ENCODE results near the gene RXRA. TPM values are rescaled to one million over a fixed set of nuclear protein-coding genes. Genes with fewer than 3 reads are reported as not detected.

The RXRA gene
- total and polyA plus RNA-seq, 10 of the 15 experiments (the other 5 are each of a cell fraction or from before 2014, with no cell fraction given): 0.89 to 36.8 (median 11.1) TPM

DNA sequence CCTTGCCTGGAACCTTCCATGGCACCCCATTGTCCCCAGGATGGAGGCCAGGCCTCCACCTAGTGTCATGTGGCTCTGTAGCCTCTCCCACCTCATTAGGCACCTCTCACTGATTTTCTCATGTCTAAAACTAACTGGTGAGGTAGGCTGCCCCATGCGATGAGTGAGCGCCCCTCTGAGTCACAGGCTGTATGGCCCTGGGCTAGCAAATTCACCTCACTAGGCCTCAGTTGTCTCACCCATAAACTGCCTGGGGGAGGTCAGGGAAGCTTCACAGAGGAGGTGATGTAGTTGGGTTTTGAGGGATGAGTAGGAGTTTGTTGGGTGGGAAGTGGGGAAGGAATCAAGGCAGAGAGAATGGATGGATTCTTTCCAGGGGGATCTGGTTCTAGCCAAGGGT lies 8.8 kb downstream of the RXRA start:
- no peak overlapping the region for H3K4me3 ChIP-seq
- CTCF ChIA-PET: no interaction called here
- no peak overlapping the region for H3K4me2 ChIP-seq (ENCODE audit: control insufficient read depth, insufficient read depth)
- no peak overlapping the region for H3K27ac ChIP-seq (ENCODE audit: control insufficient read depth, insufficient read depth)
- no peak overlapping the region for H3K9ac ChIP-seq (ENCODE audit: control insufficient read depth, insufficient read depth, low read length)
- RAD21 ChIA-PET (ENCODE audit: unreplicated experiment): no interaction called here
- ATAC-seq (no peak; the same call in 2 of the 3 replicates), FAIRE-seq (no peak), DNase-seq (ENCODE audit: low read depth, low spot score) (no peak)
- no peaks in the 10 kb centered on the region for H3K4me1 ChIP-seq (ENCODE audit: control insufficient read depth, insufficient read depth, low read length)
- BruUV-seq (replicated peaks): no TSS peak
- H3K79me2 ChIP-seq (ENCODE audit: control insufficient read depth, insufficient read depth, low read length): no peaks in the 10 kb centered on the region
- H3K9me3 ChIP-seq (replicated peaks; ENCODE audit: control insufficient read depth, insufficient read depth, low read length): no peaks in the 10 kb centered on the region
- H2AFZ ChIP-seq (ENCODE audit: control insufficient read depth, low read depth, low read length): no peak overlapping the region
- SMC1A ChIA-PET (ENCODE audit: uncharacterized antibody, unreplicated experiment): no interaction called here
- WGBS (ENCODE audit: insufficient coverage, insufficient replicate concordance, low lambda C conversion rate, missing lambda C conversion rate): 41% methylated on average over 2 of the region's 2 CpGs
- no peak for TF ChIP-seq JUNB (IDR thresholded peaks at IDR 0.05)
- TF ChIP-seq SIX5 (IDR thresholded peaks at IDR 0.05; ENCODE audit: low read depth, low read length, severe bottlenecking): no peak
- no peak for TF ChIP-seq BRCA1 (IDR thresholded peaks at IDR 0.05; ENCODE audit: low read depth, low read length)
- no peak for TF ChIP-seq NRF1 (conservative IDR thresholded peaks at IDR 0.05; ENCODE audit: low read depth, low read length)
- TF ChIP-seq IRF4 (IDR thresholded peaks at IDR 0.05; ENCODE audit: low read depth, low read length): no peak
- no peak for TF ChIP-seq POLR2AphosphoS2 (IDR thresholded peaks at IDR 0.05; ENCODE audit: low read depth, low read length)
- TF ChIP-seq RAD21 (IDR thresholded peaks at IDR 0.05; ENCODE audit: insufficient read depth, low read depth, low read length): no peak
- TF ChIP-seq, protein P1, sequence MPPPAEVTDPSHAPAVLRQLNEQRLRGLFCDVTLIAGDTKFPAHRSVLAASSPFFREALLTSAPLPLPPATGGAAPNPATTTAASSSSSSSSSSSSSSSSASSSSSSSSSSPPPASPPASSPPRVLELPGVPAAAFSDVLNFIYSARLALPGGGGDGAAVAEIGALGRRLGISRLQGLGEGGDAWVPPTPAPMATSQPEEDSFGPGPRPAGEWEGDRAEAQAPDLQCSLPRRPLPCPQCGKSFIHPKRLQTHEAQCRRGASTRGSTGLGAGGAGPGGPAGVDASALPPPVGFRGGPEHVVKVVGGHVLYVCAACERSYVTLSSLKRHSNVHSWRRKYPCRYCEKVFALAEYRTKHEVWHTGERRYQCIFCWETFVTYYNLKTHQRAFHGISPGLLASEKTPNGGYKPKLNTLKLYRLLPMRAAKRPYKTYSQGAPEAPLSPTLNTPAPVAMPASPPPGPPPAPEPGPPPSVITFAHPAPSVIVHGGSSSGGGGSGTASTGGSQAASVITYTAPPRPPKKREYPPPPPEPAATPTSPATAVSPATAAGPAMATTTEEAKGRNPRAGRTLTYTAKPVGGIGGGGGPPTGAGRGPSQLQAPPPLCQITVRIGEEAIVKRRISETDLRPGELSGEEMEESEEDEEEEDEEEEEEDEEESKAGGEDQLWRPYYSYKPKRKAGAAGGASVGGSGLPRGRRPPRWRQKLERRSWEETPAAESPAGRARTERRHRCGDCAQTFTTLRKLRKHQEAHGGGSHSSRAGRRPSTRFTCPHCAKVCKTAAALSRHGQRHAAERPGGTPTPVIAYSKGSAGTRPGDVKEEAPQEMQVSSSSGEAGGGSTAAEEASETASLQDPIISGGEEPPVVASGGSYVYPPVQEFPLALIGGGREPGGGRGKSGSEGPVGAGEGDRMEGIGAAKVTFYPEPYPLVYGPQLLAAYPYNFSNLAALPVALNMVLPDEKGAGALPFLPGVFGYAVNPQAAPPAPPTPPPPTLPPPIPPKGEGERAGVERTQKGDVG (CRISPR knock-in tag; IDR thresholded peaks at IDR 0.05): no peak
- TF ChIP-seq GABPA (IDR thresholded peaks at IDR 0.05; ENCODE audit: low read depth): no peak
- no peak for TF ChIP-seq PAX5 (IDR thresholded peaks at IDR 0.05; ENCODE audit: borderline replicate concordance, low read depth, low read length)
- no peak for TF ChIP-seq CHD4 (IDR thresholded peaks at IDR 0.05)
- TF ChIP-seq LARP7 (IDR thresholded peaks at IDR 0.05): no peak
- TF ChIP-seq SMAD1 (IDR thresholded peaks at IDR 0.05; ENCODE audit: low read depth, partially characterized antibody): no peak
- TF ChIP-seq, protein P2, sequence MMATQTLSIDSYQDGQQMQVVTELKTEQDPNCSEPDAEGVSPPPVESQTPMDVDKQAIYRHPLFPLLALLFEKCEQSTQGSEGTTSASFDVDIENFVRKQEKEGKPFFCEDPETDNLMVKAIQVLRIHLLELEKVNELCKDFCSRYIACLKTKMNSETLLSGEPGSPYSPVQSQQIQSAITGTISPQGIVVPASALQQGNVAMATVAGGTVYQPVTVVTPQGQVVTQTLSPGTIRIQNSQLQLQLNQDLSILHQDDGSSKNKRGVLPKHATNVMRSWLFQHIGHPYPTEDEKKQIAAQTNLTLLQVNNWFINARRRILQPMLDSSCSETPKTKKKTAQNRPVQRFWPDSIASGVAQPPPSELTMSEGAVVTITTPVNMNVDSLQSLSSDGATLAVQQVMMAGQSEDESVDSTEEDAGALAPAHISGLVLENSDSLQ (IDR thresholded peaks at IDR 0.05): no peak
- TF ChIP-seq NR2C1 (IDR thresholded peaks at IDR 0.05): no peak
- TF ChIP-seq TCF7 (IDR thresholded peaks at IDR 0.05; ENCODE audit: borderline replicate concordance): no peak
- no peak for TF ChIP-seq CREM (IDR thresholded peaks at IDR 0.05; ENCODE audit: low read depth)
- in situ Hi-C loops (cut with MboI): no loop called here
- no peaks in the 10 kb centered on the region; a peak in 1 of 4 replicates for H3K27me3 ChIP-seq (replicated peaks in 1 of 2; ENCODE audit: control insufficient read depth in 2 of 2, insufficient read depth in 2 of 2, low read length in 1 of 2)
- no peaks in the 10 kb centered on the region; a peak in 1 of 4 replicates for H3K36me3 ChIP-seq (ENCODE audit: control insufficient read depth in 2 of 2, insufficient read depth in 2 of 2, low read length in 1 of 2)
- intact Hi-C loops (cut with micrococcal nuclease; ENCODE audit: unreplicated experiment): no loop called here
- POLR2A ChIA-PET: no interaction called here
- no peaks in the 10 kb centered on the region for H4K20me1 ChIP-seq (ENCODE audit: control insufficient read depth, insufficient read depth)

Data from GM12878 (cell line).